Effector CD8-positive, alpha-beta T cell (primary cell): ENCODE results near the gene SPIRE1.
"Not testable (repeated sequence)": the region's sequence is repeated elsewhere in the genome, so short reads cannot be mapped to it uniquely, and the experiment has no call there.

ENCODE experiments used
- DNase-seq: peaks from one replicate; lab custom pipeline; 2025; lab: John Stamatoyannopoulos, UW

Gene SPIRE1

GRCh38 chr18:12552879-12553242 is 105.0 kb downstream of the SPIRE1 start:
- DNase-seq = no peak

GRCh38 chr18:12551943-12552878 is 105.7 kb downstream of the SPIRE1 start:
- not testable (repeated sequence) for DNase-seq

GRCh38 chr18:12551466-12551865 is 106.4 kb downstream of the SPIRE1 start:
- not testable (repeated sequence) for DNase-seq

GRCh38 chr18:12543697-12544096 is 114.2 kb downstream of the SPIRE1 start:
- no peak for DNase-seq

GRCh38 chr18:12540751-12541150 is 117.2 kb downstream of the SPIRE1 start:
- no peak for DNase-seq

GRCh38 chr18:12539158-12539557 is 118.7 kb downstream of the SPIRE1 start:
- DNase-seq = not testable (repeated sequence)

- DNase-seq = no peak
Measured at GRCh38 chr18:12534820-12535219, 123.1 kb downstream of the SPIRE1 start.

- no peak for DNase-seq
Measured at GRCh38 chr18:12532661-12533060, 125.2 kb downstream of the SPIRE1 start.

GRCh38 chr18:12531749-12532148 is 126.2 kb downstream of the SPIRE1 start:
- no peak for DNase-seq

GRCh38 chr18:12520442-12520992 is 137.4 kb downstream of the SPIRE1 start:
- no peak for DNase-seq

- DNase-seq = no peak
Measured at GRCh38 chr18:12518832-12519531, 138.9 kb downstream of the SPIRE1 start.

- DNase-seq = no peak
Measured at GRCh38 chr18:12518326-12518725, 139.6 kb downstream of the SPIRE1 start.

- DNase-seq = no peak
Measured at GRCh38 chr18:12517142-12517825, 140.6 kb downstream of the SPIRE1 start.

- DNase-seq = no peak
Measured at GRCh38 chr18:12516049-12516630, 141.8 kb downstream of the SPIRE1 start.

- DNase-seq = no peak
Measured at GRCh38 chr18:12515550-12515949, 142.4 kb downstream of the SPIRE1 start.

GRCh38 chr18:12507007-12507406 is 150.9 kb downstream of the SPIRE1 start:
- DNase-seq = no peak

GRCh38 chr18:12500986-12501385 is 156.9 kb downstream of the SPIRE1 start:
- DNase-seq = no peak

GRCh38 chr18:12497839-12498238 is 160.1 kb downstream of the SPIRE1 start:
- no peak for DNase-seq

GRCh38 chr18:12497296-12497695 is 160.6 kb downstream of the SPIRE1 start:
- DNase-seq = no peak

- no peak for DNase-seq
Measured at GRCh38 chr18:12492907-12493306, 165.0 kb downstream of the SPIRE1 start.

- no peak for DNase-seq
Measured at GRCh38 chr18:12491611-12492435, 166.1 kb downstream of the SPIRE1 start.
